ENCODE measurements around the gene UBE2D4.

DNA sequence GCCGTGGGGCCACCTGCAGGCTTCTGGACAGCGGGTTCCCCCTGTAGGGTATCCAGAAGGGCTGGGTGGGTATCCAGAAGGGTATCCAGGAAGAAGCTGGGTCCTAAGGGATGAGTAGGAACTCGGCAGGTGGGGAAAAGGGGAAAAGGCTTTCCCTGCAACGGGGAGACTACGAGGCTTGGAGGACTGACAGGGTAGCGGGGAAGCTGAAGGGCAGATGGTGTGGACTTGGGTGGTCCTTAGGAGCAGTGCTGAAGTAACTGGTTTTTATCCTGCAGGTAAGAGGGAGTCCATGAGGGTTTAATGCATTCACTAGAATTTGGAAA lies 525 bp downstream of the UBE2D4 start:
- TF ChIP-seq, protein P1, sequence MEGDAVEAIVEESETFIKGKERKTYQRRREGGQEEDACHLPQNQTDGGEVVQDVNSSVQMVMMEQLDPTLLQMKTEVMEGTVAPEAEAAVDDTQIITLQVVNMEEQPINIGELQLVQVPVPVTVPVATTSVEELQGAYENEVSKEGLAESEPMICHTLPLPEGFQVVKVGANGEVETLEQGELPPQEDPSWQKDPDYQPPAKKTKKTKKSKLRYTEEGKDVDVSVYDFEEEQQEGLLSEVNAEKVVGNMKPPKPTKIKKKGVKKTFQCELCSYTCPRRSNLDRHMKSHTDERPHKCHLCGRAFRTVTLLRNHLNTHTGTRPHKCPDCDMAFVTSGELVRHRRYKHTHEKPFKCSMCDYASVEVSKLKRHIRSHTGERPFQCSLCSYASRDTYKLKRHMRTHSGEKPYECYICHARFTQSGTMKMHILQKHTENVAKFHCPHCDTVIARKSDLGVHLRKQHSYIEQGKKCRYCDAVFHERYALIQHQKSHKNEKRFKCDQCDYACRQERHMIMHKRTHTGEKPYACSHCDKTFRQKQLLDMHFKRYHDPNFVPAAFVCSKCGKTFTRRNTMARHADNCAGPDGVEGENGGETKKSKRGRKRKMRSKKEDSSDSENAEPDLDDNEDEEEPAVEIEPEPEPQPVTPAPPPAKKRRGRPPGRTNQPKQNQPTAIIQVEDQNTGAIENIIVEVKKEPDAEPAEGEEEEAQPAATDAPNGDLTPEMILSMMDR (conservative IDR thresholded peaks at IDR 0.05; ENCODE audit: low read depth, low read length) = no peak
- TF ChIP-seq EZH2 (IDR thresholded peaks at IDR 0.05; ENCODE audit: borderline replicate concordance, low read depth, low read length, poor library complexity, severe bottlenecking) = no peak
